GM12872 (cell line): Measurements from ENCODE around the gene SLC24A3.

Experiments used
- TF ChIP-seq, protein P1 (sequence below): IDR thresholded peaks from 3 replicates; pipeline ENCODE4 v1.5.1; 2011; ENCODE audit warnings: low read depth, mild to moderate bottlenecking, low read length, moderate library complexity; ENCODE audit not compliant: insufficient read depth

Gene SLC24A3

DNA sequence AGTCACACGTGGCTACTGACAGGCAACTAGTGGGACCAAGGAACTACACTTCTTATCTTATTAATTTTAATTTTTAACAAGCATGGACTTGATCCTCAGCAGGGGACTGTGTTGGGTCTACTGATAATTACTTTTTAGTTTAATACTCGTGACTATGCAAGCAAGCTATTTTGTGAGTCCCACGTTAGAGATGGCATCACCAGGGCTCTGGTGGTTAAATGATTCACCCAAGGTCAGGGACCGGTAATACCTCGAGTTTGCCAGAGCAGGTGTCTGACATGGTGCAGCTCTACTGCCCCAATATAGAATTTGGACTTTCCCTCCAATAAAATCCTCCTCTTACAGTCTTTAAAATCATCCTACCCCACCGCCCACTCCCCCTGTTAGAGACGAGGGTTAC, 447.0 kb downstream of the SLC24A3 start:
- TF ChIP-seq, protein P1, sequence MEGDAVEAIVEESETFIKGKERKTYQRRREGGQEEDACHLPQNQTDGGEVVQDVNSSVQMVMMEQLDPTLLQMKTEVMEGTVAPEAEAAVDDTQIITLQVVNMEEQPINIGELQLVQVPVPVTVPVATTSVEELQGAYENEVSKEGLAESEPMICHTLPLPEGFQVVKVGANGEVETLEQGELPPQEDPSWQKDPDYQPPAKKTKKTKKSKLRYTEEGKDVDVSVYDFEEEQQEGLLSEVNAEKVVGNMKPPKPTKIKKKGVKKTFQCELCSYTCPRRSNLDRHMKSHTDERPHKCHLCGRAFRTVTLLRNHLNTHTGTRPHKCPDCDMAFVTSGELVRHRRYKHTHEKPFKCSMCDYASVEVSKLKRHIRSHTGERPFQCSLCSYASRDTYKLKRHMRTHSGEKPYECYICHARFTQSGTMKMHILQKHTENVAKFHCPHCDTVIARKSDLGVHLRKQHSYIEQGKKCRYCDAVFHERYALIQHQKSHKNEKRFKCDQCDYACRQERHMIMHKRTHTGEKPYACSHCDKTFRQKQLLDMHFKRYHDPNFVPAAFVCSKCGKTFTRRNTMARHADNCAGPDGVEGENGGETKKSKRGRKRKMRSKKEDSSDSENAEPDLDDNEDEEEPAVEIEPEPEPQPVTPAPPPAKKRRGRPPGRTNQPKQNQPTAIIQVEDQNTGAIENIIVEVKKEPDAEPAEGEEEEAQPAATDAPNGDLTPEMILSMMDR, result no peak

DNA sequence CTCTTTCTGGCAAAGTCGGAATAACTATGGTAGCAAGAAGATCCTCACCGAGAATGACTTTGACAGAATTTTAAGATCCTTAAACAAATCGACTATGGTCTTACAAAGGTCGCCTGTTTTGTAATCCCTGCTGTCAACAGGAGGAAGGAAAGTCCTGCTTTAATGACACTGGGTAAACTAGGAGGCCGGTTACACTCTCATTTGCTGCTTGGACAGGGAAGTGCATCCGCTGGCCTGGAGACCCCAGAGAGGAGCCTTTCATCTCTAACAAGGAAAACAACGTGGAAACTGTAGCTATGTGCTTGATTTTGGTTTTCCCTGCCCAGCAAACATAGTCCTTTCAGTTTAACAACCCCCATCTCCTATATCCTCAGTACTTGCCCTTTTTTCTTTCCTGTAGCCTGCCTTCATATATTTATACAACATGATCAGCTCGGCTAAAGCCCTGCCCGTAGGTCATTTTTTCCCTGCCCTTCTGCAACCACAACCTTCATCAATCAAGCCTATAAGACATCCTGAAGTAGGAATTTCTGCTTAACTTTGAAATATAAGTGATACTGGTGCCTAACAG, 448.5 kb downstream of the SLC24A3 start:
- TF ChIP-seq, protein P1, result no peak

DNA sequence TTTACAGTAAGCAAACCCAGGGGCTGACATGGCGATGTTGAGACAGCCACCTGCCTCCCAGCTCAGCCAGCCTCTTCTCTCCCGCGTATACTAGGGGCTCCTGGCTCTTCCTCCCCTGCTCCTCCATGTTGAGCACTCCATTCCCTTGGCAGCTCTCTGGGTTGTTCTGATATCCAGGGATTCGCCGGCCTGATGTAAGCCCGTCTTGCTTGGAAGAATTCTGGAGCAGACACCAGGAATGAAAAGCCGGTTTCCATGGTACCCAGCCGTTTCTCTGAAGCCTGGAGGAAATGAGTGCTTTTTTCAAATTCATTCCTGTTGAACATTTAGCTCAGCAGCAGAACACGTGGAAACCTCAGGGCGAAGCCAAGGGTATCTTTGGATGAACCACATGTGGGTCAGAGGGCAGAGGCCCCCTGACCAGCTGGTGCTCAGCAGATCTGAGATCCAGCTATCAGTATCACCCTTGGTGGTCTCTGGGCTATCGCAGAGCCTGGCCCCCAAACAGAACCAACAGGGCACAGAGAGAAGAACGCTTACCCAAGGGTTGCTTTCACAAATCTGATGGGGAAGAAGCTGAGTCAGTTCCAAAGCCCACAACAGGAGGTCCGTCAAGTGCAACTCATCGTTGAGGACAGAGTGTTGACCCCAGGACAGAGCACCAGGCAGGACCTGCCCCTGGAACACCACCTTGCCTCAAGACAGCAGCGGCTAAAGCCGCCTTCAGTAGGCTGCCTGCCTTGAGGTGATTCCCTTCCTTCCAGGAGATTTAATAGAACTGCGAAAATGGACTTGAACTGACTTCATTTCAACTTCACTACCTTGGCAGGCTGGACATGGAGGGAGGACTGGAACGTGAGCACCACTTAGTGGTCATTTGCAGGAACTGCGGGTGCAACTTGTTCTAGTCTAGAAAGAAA, 449.5 kb downstream of the SLC24A3 start:
- TF ChIP-seq, protein P1, result peak; percentile 98

DNA sequence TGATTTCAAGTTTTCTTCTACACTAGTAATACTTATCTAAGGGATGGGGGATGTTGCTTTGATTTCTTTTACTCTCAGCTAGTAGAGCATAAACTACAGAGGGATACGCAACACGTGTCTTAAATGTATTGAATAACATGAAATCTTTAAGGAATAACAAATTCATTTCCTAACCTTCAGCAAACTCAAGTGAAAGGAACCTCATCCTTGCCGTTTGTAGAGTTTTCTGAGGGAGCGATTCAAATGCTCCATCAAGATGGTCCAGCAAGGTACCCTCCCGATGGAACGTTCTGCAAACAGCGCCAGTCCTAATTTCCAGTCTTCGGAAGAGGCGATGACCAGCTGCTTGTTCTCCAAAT, 450.2 kb downstream of the SLC24A3 start:
- TF ChIP-seq, protein P1, result no peak

DNA sequence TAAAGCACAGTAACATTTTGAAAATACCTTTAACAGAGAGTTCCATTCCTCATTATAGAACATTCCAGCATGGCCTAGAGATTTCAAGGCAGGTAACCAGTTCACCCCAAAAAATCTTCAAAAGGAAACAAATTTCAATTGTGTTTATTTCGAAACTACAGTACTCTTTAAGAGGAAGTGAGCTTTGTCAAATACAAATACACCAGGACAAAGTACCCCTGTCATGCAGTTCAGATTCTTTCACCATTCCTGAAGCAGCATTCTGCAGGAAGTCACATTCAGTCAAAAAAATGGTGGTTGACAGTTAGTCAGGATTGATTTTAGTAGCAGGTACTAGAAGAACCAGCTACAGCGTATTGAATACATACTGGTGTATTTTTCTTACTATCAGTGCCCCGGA, 456.0 kb downstream of the SLC24A3 start:
- TF ChIP-seq, protein P1, result no peak

DNA sequence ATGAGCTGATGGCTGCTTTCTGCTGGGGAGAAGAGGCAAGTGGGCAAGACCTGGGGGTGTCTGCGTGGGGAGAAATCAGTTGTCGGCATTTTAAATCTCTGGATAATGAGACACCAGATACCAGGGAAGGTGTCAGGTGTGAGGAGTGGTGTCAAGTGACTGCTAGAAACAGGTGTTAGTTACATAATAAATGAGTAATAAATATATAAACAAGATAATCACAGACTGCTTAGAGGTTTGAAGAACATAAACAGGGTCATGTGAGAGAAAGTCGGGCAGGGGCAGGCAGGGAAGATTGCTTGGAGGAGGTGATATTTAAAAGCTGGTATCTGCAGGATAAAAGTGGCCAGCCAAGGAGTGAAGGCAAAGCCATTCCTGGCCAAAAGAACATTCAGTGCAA, 458.4 kb downstream of the SLC24A3 start:
- TF ChIP-seq, protein P1, result no peak

DNA sequence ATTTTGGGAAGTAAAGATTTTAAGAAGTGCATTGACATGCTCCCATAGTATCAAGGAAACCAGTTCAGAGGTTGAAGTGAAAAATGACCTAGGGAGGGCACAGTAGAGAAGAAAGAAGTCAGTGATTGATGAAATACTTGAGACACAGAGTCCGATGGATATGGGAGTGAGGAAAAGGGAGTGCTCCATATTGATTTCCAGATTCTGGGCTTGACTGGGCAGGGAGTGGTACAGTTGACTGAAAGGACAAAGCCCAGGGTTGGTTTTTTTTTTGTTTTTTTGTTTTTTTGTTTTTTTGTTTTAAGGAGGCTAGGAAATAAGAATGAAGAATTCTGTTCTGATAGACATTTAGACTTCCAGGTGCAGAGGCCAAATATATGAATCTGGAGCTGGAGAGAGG, 458.9 kb downstream of the SLC24A3 start:
- TF ChIP-seq, protein P1, result no peak
